ENCODE data around the gene OGFOD1.

The OGFOD1 gene

GRCh38 chr16:56428091-56428490, 23.3 kb upstream of the OGFOD1 start:
- DNase-seq: no peak

DNA sequence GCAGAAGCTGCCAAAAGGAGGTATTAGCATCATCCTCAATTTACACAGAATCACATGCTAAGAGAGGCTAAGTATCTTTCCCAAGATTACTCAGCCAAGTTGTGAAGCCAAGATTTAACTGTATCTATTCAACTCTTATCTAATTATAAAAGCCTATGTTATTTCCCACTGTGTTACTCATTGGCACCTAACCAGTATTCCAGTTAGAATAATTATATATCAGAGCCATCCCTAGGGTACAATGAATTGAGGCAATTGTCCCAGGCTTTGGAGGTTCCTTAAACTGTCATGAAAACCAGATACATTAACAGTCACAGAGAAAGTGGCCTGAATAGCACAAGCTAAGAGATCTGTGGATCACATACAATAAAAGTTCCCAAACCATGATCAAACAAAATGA, 15.1 kb upstream of the OGFOD1 start:
- no peak for DNase-seq

DNA sequence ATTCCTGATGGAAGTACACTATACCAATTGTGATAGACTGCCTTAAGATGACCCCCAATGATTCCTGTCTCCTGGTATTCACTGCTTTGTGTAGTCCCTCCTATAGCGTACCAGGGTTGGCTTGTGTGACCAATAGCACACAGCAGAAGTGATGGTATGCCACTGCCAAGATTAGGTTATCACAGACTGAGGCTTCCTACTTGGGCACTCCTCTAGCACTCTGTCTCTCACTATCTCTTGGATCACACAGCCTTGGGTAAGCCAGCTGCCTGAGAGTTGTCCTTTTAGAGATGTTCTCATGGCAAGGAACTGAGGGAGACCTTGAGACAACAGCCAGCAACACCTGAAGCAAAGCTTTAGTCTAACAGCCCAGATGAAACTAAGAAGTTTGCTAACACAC, 13.3 kb upstream of the OGFOD1 start:
- DNase-seq: no peak

GRCh38 chr16:56447286-56447685, 4.1 kb upstream of the OGFOD1 start:
- no peak for DNase-seq

GRCh38 chr16:56448005-56448404, 3.3 kb upstream of the OGFOD1 start:
- no peak for DNase-seq

DNA sequence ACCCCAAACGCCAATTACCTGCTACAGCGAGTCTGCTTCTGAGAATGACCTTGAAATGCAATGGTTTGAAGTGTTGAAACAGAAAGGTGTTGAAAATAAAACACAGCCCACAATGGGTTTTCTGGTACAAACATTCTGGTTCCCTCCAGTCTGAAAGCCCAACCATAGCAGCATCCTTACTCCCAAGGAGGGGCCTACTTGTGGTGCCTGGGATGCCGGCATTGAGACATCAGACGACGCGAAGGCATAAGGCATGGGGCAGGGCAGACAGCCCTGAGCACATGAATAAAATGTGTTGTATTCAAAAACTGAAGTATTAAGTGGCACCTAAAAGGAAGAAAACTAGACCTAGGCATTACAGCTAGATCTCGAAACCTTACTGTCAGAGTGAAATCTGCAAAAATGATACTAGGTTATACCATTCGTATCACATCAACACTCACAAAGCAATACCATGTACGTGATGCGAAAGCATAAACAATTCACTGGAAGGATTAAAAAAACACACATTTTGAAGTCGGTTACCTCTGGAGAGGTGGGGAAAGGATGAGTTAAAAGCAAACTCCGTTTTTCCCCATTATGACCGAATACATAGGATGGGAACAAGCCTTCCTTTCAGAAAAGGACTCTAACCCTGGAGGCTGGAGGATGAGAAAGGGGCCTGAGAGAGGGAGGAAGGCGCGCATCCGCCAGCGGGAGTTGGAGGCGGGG, 924 bp upstream of the OGFOD1 start:
- peak; percentile 7 for DNase-seq

DNA sequence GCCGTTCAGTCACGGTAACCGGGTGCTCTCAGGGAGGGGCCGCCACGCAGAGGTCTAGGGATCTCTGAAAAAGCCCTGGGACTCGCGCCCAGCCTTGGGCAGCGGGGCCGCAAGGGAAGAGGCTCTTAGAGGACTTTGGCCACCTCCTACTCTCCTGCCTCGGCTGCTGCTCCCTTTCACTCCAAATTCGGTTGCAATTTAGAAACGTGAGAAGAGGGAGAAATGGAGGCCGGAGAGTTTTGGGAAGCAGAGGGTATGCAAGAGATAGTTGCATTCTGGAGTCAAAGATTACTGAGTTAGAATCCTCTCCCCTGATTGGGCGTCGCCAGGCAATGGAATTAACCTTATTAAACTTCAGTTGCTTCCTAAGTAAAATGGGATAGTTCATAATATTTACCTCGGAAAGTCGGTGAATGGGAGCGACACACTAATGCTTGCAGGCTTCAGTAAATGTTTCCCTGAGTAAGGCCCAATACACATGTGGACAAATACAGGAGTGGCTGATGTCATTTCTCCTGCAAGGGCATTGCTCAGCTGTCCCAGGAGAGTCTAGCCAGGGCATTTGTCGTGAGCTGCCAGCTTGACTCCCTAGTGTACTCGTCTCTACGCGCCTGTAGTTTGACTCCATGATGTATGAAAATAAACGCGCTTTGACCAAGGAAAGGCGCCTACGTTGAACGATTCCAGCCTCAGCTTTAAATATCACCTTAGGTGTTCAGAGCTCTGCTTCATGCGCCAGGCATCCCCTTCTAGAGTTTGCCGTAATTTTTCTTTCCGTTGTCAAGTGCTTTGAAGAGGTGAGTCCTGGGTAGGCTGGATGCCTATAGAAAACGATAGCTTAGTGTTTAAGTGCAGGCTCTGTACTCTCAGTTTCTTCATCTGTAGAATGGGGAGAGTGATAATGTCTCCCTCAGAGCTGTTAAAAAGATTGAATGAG, 667 bp downstream of the OGFOD1 start:
- peak; percentile 66 for DNase-seq

DNA sequence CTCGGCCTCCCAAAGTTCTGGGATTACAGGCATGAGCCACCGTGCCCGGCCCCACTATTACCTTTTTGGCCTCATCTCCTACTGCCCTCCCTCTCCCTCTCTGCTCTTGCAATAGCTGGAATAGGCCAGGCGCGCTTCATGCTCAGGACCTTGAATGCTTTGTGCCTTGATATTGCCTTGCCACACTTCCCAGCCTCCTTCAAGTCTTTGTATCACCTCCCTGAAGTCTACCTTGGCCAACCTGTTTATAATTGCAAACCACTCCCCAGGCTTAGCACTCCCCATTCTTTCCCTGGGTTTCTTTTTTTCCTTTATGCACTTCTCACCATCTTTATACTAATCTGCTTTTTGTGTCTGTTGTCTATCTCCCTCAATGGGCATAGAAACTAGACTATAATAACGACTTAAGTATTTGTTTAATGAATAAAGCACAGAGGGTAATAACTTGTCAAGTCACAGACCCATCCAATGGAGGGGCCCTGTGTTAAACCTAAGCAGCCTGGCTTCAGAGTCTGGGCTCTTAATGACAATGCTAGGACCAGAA, 6.6 kb downstream of the OGFOD1 start:
- no peak for DNase-seq

- DNase-seq: no peak
These were observed 8.7 kb downstream of the OGFOD1 start for GRCh38 chr16:56460101-56460500.

DNA sequence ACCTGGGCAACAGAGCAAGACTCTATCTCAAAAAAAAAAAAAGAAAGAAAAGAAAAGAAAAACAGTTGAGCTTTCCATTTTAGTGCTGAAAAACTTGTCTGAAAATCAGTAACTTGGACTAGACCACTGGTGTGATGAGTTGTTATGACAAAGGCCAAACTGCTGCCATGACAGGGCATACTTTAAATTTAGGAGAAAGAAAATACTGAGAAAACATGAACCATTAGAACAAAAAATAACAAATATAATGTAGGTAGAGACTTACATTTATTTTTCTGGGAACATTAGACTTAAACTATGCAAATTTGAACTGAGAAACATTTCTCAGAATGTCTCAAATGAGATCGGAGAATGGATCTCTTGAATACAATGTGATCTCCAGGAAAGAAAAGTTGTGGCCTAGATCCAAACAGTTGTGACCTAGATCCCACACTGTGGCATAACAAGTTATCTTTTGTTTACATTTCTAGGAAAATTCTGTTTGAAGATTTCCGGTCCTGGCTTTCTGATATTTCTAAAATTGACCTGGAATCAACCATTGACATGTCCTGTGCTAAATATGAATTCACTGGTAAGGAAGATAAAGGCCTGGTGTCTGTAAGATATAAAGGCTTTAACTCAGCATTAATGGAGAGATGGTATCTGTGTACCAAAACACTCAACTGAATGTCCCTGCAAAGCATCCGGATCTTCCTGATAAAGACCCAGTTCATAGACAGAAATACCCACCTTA, 10.9 kb downstream of the OGFOD1 start:
- DNase-seq: no peak

- DNase-seq: no peak
These were observed 11.8 kb downstream of the OGFOD1 start for GRCh38 chr16:56463153-56463552.

DNA sequence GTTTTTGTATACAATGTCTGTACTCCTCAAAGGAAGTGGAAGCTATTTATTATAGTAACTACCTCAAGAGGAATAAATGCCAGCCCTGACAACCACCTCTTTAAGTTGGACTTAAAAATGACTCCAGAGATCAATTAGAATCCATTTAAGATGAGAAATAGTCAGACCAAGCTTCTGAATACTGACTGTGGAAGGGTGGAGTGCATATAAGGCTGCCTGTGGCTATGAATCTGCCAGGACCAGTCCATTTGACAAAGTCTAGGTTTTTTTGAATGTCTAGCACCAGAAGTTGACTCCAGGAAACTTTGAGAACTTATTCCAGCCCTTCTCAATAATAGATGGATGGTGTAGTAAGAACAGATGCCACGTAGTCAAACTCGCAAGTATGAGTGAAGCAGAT, 15.0 kb downstream of the OGFOD1 start:
- no peak for DNase-seq

DNA sequence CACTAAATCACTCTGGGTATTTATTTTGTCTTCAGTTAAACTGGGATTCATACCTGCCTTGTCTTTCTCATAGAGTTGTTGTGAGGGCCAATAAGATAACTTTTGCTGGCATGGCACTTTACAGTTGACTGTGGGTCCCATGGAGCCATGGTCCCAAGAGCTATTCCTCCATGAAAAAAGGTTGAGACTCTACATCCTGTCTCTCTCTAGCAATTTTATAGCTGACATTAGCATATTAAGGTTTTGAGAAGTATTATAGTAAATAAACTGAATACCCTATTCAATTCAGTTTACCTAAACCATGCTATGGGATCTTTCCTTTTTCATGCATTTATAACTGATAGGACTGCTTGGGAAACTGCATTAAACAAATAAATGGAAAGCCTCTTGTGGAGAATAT, 17.4 kb downstream of the OGFOD1 start:
- no peak for DNase-seq

DNA sequence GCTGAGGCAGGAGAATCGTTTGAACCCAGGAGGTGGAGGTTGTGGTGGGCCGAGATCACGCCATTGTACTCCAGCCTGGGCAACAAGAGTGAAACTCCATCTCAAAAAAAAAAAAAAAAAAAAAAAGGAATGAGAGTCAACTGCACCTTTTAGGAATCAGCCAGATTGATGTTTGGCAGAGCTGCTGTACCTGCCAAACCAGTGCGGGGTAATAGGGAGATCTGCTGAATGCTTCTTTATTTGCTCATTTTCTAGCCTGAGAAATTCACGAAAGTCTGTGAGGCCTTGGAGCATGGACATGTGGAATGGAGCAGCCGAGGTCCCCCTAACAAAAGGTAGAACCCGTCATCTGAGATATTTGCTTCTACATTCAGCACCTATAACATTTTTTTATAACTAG, 18.4 kb downstream of the OGFOD1 start:
- no peak for DNase-seq

DNA sequence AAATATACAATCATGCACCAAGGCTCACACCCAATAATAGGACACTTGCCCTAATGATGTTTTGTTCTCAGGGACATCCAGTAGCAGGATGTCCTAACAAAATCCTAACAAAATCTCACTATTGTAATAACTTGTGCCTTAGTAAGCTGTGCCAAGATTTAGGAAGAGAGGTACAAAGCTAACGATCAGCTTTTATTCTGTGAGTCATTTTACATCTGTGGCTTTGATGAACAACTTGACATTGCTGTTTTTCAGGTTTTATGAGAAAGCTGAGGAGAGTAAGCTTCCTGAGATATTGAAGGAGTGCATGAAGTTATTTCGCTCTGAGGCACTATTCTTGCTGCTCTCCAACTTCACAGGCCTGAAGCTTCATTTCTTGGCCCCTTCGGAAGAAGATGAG, 18.9 kb downstream of the OGFOD1 start:
- DNase-seq: no peak

- no peak for DNase-seq
These were observed 19.3 kb downstream of the OGFOD1 start for GRCh38 chr16:56470666-56471065.

DNA sequence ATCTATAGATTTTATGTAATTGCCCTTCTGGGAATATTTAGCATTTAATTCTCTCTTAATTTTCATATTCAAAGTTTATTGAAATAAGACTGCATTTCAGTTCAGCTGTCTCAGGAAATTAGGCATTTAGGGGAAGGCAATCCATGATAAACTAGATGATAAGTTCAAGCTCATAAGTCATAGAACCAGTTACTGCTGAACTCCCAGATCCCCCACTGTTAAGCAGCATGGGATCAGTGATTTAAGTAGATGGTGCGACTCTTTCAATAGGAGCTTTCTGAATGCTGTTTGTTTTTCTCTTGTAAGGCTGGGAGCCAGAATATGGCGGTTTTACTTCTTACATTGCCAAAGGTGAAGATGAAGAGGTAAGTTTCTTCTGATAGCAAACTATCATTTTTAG, 23.8 kb downstream of the OGFOD1 start:
- no peak for DNase-seq

GRCh38 chr16:56477096-56477878, 25.9 kb downstream of the OGFOD1 start:
- no peak for DNase-seq

- no peak for DNase-seq
These were observed 27.1 kb downstream of the OGFOD1 start for GRCh38 chr16:56478281-56479049.

- peak; percentile 10 for DNase-seq
These were observed 28.1 kb downstream of the OGFOD1 start for GRCh38 chr16:56479469-56479868.

GRCh38 chr16:56480776-56481467, 29.6 kb downstream of the OGFOD1 start:
- DNase-seq: no peak

Data from NCI-H2171 treated with DMSO at 0.1 percent for 48 hours (cell line).